Measurements from ENCODE around the gene TMED4.
A peak's percentile ranks its signal among the peaks of the same experiment; 100 is the strongest.
"Not testable (repeated sequence)": the region's sequence is repeated elsewhere in the genome, so short reads cannot be mapped to it uniquely, and the experiment has no call there.

TMED4 gene

GRCh38 chr7:44568771-44569560 is 13.1 kb downstream of the TMED4 start:
- DNase-seq: no peak

- no peak for DNase-seq
These were observed 14.1 kb downstream of the TMED4 start for GRCh38 chr7:44567884-44568283.

- DNase-seq: no peak
These were observed 15.4 kb downstream of the TMED4 start for GRCh38 chr7:44566680-44567079.

GRCh38 chr7:44565795-44566559 is 16.1 kb downstream of the TMED4 start:
- DNase-seq: no peak

- peak; percentile 30 for DNase-seq
These were observed 16.8 kb downstream of the TMED4 start for GRCh38 chr7:44565097-44565794.

- no peak for DNase-seq
These were observed 17.4 kb downstream of the TMED4 start for GRCh38 chr7:44564606-44565005.

- DNase-seq: no peak
These were observed 18.8 kb downstream of the TMED4 start for GRCh38 chr7:44563171-44563679.

GRCh38 chr7:44562622-44562962 is 19.4 kb downstream of the TMED4 start:
- not testable (repeated sequence) for DNase-seq

GRCh38 chr7:44561962-44562621 is 19.9 kb downstream of the TMED4 start:
- DNase-seq: no peak

- no peak for DNase-seq
These were observed 20.6 kb downstream of the TMED4 start for GRCh38 chr7:44561481-44561880.

- DNase-seq: no peak
These were observed 22.5 kb downstream of the TMED4 start for GRCh38 chr7:44559485-44559884.

- DNase-seq: no peak
These were observed 24.5 kb downstream of the TMED4 start for GRCh38 chr7:44557485-44557884.

GRCh38 chr7:44555350-44555749 is 26.7 kb downstream of the TMED4 start:
- DNase-seq: no peak

GRCh38 chr7:44552473-44553005 is 29.5 kb downstream of the TMED4 start:
- not testable (repeated sequence) for DNase-seq

GRCh38 chr7:44549457-44549856 is 32.6 kb downstream of the TMED4 start:
- no peak for DNase-seq

GRCh38 chr7:44548893-44549292 is 33.1 kb downstream of the TMED4 start:
- DNase-seq: no peak

- no peak for DNase-seq
These were observed 34.3 kb downstream of the TMED4 start for GRCh38 chr7:44547536-44548231.

- no peak for DNase-seq
These were observed 40.0 kb downstream of the TMED4 start for GRCh38 chr7:44541876-44542610.

- no peak for DNase-seq
These were observed 40.8 kb downstream of the TMED4 start, which contains the start of gene NPC1L1 for GRCh38 chr7:44541028-44541869. TSS of gene NPC1L1 (minus strand) at chr7:44541330. CDS start at chr7:44541259, 71 bp downstream.

- no peak for DNase-seq
These were observed 41.4 kb downstream of the TMED4 start for GRCh38 chr7:44540592-44541027.

Measured in NCI-H1694 treated with DMSO at 0.1 percent for 48 hours (cell line).